ENCODE data around the gene CACNB2. TPM values are rescaled to one million over a fixed set of nuclear protein-coding genes. Genes with fewer than 3 reads are reported as not detected.

Gene CACNB2
- total RNA-seq, 2 donors from 2014 or later = 5.5 to 17.4 TPM

DNA sequence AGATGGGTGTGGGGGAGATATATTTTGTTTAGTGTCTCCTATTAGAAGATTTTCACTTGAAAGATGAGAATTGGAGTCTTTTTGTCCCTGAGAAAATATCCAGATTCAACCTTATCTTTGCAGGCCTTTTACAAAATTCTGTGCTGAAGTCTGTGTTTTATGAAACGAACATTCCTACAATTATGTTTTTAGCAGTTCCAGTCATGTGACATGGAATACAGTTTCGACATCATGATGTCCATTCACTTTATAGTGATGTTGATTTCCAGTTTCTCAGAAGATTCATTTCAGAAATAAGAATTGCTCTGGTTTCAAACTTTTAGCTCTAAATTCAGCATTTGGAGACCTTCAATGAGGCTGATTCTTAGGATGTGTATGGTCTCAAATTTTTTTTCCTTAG lies 54.4 kb downstream of the CACNB2 start:
- Histone ChIP-seq H3K27me3 (replicated peaks; ENCODE audit: insufficient read depth) (no peaks in the 10 kb centered on the region), H3K4me1 (replicated peaks) (no peaks in the 10 kb centered on the region), H3K9me3 (no peaks in the 10 kb centered on the region), H3K27ac (peak overlapping the region in 1 of 2 donors; percentile 49), H3K36me3 (no peaks in the 10 kb centered on the region), H3K4me3 (no peak overlapping the region)
- DNase-seq (ENCODE audit: low spot score) = no peak
- intact Hi-C loops (cut with DNase I) = no loop called here
- WGBS = 74% methylated on average over 2 of the region's 2 CpGs
- TF ChIP-seq POLR2A (IDR thresholded peaks at IDR 0.05) (no peak), POLR2AphosphoS5 (IDR thresholded peaks at IDR 0.05) (no peak), CTCF (IDR thresholded peaks at IDR 0.05) (no peak)

DNA sequence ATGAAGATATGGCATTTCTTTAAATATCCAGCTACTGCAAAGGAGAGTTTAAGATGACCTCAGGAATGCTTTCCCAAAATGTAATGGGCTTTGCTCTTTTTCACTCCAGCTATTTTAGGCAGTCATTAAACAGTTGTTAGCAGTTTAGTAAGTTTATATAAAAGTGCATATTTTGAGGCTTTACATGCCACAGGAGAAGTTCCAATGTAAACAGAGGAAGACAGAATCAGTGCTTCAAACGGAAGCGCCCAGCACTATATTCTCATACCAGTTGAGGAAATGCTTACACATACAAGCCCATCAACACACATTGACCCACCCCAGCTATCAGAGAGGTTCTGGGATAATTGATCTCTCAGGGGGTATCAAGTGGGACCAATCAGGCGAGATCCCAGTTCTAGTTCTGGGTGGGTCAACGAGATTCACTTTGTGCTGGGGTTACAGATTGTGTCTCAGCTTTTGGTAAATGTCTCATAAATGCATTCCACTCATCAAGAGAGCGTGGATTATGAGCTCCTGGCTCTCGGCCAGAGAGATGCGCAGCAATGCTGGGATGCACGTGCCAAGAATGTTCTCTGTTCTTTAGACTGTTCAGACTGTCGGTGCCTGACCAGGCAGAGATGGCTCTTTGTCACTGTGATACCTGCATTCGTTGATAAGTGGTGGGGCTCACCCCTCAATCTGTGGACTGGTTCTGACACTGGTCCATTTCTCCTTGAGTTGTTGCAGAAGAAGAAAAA lies 55.0 kb downstream of the CACNB2 start:
- peak overlapping the region; percentile 14 to 49 for H3K27ac ChIP-seq
- H3K36me3 ChIP-seq = no peaks in the 10 kb centered on the region
- peak; percentile 33 for DNase-seq (ENCODE audit: low spot score)
- H3K4me1 ChIP-seq (replicated peaks) = no peaks in the 10 kb centered on the region
- no peaks in the 10 kb centered on the region for H3K9me3 ChIP-seq
- intact Hi-C loops (cut with DNase I) = no loop called here
- peak; percentile 47 for TF ChIP-seq POLR2AphosphoS5 (IDR thresholded peaks at IDR 0.05)
- no peak for TF ChIP-seq POLR2A (IDR thresholded peaks at IDR 0.05)
- no peak overlapping the region for H3K4me3 ChIP-seq
- H3K27me3 ChIP-seq (replicated peaks; ENCODE audit: insufficient read depth) = no peaks in the 10 kb centered on the region
- 13% methylated on average over 10 of the region's 10 CpGs for WGBS

DNA sequence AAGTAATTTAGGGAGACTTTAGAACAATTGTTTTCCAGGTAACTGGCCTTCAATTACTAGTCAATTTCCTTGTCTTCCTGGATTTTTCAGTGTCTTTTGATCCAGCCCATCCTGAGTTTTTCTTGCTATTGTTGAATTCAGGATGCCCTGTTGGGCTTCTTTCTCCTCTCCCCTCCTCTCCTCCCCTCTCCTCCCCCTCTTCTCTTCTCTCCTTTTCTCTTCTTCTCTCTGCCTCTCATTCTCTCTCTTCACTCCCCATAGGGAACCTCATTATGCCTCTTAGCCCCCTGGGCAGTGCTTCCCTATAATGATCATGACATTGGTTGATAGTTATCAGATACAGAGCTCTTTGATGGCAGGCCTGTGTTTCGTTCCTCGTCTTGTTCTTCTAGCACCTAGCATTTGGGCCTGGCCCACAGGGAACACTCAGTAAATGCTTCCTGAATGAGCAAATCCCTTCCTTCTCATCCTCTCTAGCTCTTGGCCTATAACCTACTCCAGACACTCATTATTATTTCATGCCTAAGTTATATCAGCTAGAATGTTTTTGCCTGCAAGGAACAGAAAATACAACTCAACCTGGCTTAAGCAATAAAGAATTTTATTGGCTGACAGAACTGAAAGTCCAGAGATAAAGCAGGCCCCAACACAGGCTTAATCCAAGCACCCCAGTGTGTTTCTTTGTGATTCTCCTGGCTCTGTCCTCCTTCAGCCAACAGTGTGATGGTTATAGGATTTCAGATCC lies 56.8 kb downstream of the CACNB2 start:
- Histone ChIP-seq H3K36me3 (no peaks in the 10 kb centered on the region), H3K9me3 (no peaks in the 10 kb centered on the region), H3K4me1 (replicated peaks) (no peaks in the 10 kb centered on the region), H3K27me3 (replicated peaks; ENCODE audit: insufficient read depth) (no peaks in the 10 kb centered on the region), H3K4me3 (no peak overlapping the region), H3K27ac (peak overlapping the region; percentile 14 to 28)
- intact Hi-C loops (cut with DNase I) = no loop called here
- no peak for DNase-seq (ENCODE audit: low spot score)
- 56% methylated on average over 2 of the region's 2 CpGs for WGBS
- TF ChIP-seq POLR2AphosphoS5 (IDR thresholded peaks at IDR 0.05) = no peak
- no peak for TF ChIP-seq POLR2A (IDR thresholded peaks at IDR 0.05)
- TF ChIP-seq CTCF (IDR thresholded peaks at IDR 0.05) = no peak

GRCh38 chr10:18197706-18198105 lies 57.5 kb downstream of the CACNB2 start:
- TF ChIP-seq POLR2AphosphoS5 (IDR thresholded peaks at IDR 0.05) = no peak
- TF ChIP-seq CTCF (IDR thresholded peaks at IDR 0.05) = no peak
- TF ChIP-seq POLR2A (IDR thresholded peaks at IDR 0.05) = no peak
- no peak overlapping the region for H3K27ac ChIP-seq
- no peaks in the 10 kb centered on the region for H3K36me3 ChIP-seq
- no peaks in the 10 kb centered on the region for H3K4me1 ChIP-seq (replicated peaks)
- intact Hi-C loops (cut with DNase I) = no loop called here
- H3K9me3 ChIP-seq = no peaks in the 10 kb centered on the region
- H3K4me3 ChIP-seq = no peak overlapping the region
- 72% methylated on average over 2 of the region's 2 CpGs for WGBS
- no peak for DNase-seq (ENCODE audit: low spot score)
- no peaks in the 10 kb centered on the region for H3K27me3 ChIP-seq (replicated peaks; ENCODE audit: insufficient read depth)

DNA sequence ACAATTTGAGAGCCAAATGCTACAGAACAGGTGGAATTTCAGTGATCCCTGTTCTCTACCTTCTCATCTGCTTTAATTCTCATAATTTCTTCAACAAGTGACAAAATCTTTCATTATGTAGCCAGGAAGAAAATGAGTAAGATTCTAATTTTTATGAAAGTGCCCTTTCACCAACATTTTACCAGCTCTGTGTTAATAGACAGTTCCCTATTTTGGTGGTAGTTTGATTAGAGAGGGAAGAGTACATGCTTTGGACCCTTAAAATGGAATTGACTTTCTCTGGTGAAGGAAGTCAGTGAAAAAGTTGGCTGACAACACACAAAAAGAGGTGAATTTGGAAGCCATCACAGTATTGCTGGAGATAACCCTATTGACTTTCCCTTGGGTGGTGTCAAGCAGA lies 61.7 kb downstream of the CACNB2 start:
- Histone ChIP-seq H3K9me3 (no peaks in the 10 kb centered on the region), H3K4me3 (no peak overlapping the region), H3K4me1 (replicated peaks) (peaks cover 2% of the 10 kb centered on the region), H3K27ac (no peak overlapping the region), H3K27me3 (replicated peaks; ENCODE audit: insufficient read depth) (no peaks in the 10 kb centered on the region), H3K36me3 (no peaks in the 10 kb centered on the region)
- intact Hi-C loops (cut with DNase I) = loop anchor here (5.0 kb wide), 1 partner anchor 60 kb away; the partner anchor contains the start of gene CACNB2
- no peak for TF ChIP-seq POLR2A (IDR thresholded peaks at IDR 0.05)
- no peak for TF ChIP-seq POLR2AphosphoS5 (IDR thresholded peaks at IDR 0.05)
- TF ChIP-seq CTCF (IDR thresholded peaks at IDR 0.05) = no peak
- DNase-seq (ENCODE audit: low spot score) = no peak

All from prostate gland (tissue), 2 donors.